ENCODE measurements around the gene ADORA2A. TPM values are rescaled to one million over a fixed set of nuclear protein-coding genes. Genes with fewer than 3 reads are reported as not detected.

ADORA2A gene
- total RNA-seq, 1 experiment from 2014 or later = 3.6 TPM

- intact Hi-C loops (cut with micrococcal nuclease) = no loop called here
- H3K27ac ChIP-seq (ENCODE audit: low read depth, low read length) = no peak overlapping the region
- POLR2A ChIA-PET = no interaction called here
- no peaks in the 10 kb centered on the region for H3K27me3 ChIP-seq (ENCODE audit: insufficient read depth, low read length)
- no TSS peak for BruUV-seq (replicated peaks)
- no peaks in the 10 kb centered on the region; the same call in 1 of the 2 replicates for H3K79me2 ChIP-seq (ENCODE audit: insufficient read depth, low read length)
- CTCF ChIA-PET = no interaction called here
- H3K9me3 ChIP-seq (ENCODE audit: control insufficient read depth in 1 of 2, insufficient read depth in 1 of 2, low read depth in 1 of 2, low read length in 2 of 2) = no peaks in the 10 kb centered on the region
- ATAC-seq (no peak), DNase-seq (ENCODE audit: low read depth, low spot score) (no peak)
- no peak overlapping the region for H3K4me2 ChIP-seq (ENCODE audit: low read length)
- H3K4me3 ChIP-seq (replicated peaks in 1 of 2; ENCODE audit: low read depth in 1 of 2, low read length in 2 of 2) = no peak overlapping the region
- H4K20me1 ChIP-seq (ENCODE audit: insufficient read depth) = no peaks in the 10 kb centered on the region
- H3K4me1 ChIP-seq (ENCODE audit: control insufficient read depth in 1 of 2, insufficient read depth in 2 of 2, low read length in 2 of 2) = peaks cover 0 to 8% of the 10 kb centered on the region in 2 experiments; a peak in 1 of 4 replicates
- RAD21 ChIA-PET (ENCODE audit: low non-redundant PET in 1 of 2, low total read pairs in 2 of 2, uncharacterized antibody in 2 of 2, unreplicated experiment in 2 of 2) = no interaction called here
- H3K9ac ChIP-seq (ENCODE audit: low read length) = no peak overlapping the region
- TF ChIP-seq FOSL1 (IDR thresholded peaks at IDR 0.05; ENCODE audit: low read depth) (no peak), CTCF (IDR thresholded peaks at IDR 0.05 in 2 of 3, conservative IDR thresholded peaks at IDR 0.05 in 1 of 3; ENCODE audit: borderline replicate concordance in 1 of 3, insufficient read depth in 1 of 3, low read depth in 2 of 3, low read length in 2 of 3) (no peak), EGR1 (IDR thresholded peaks at IDR 0.05; ENCODE audit: low read depth) (no peak), ZNF274 (IDR thresholded peaks at IDR 0.05; ENCODE audit: low read depth, low read length) (no peak), SRF (IDR thresholded peaks at IDR 0.05; ENCODE audit: low read depth) (no peak), REST (IDR thresholded peaks at IDR 0.05; ENCODE audit: low read depth) (no peak)
- no peak overlapping the region for H2AFZ ChIP-seq (ENCODE audit: low read depth, low read length, poor library complexity, severe bottlenecking)
- H3K9me2 ChIP-seq (ENCODE audit: insufficient read depth) = no peaks in the 10 kb centered on the region
- peaks cover 5 to 12% of the 10 kb centered on the region in 2 experiments; a peak in 3 of 4 replicates for H3K36me3 ChIP-seq (ENCODE audit: control insufficient read depth in 1 of 2, insufficient read depth in 2 of 2, low read length in 2 of 2)
Observed at GRCh38 chr22:24413736-24414385, 13.5 kb upstream of the ADORA2A start.
